Measurements from ENCODE around the gene PARK7. TPM values are rescaled to one million over a fixed set of nuclear protein-coding genes. Genes with fewer than 3 reads are reported as not detected.

Gene PARK7
- total RNA-seq, 3 donors from 2014 or later: 401 to 466 (median 411) TPM

- Mint-ChIP-seq H3K4me1 (ENCODE audit: low read depth) (no peaks in the 10 kb centered on the region), H3K9me3 (no peaks in the 10 kb centered on the region), H3K36me3 (ENCODE audit: insufficient read depth) (peaks cover 16% of the 10 kb centered on the region), H3K4me3 (no peak overlapping the region), H3K27me3 (ENCODE audit: low read depth) (no peaks in the 10 kb centered on the region)
- ATAC-seq (no peak), DNase-seq (no peak)
These were observed 42.7 kb downstream of the PARK7 start for GRCh38 chr1:8004113-8004802.

GRCh38 chr1:8004803-8005573, 43.5 kb downstream of the PARK7 start:
- Mint-ChIP-seq H3K4me1 (ENCODE audit: low read depth) (no peaks in the 10 kb centered on the region), H3K9me3 (no peaks in the 10 kb centered on the region), H3K4me3 (no peak overlapping the region), H3K36me3 (ENCODE audit: insufficient read depth) (peaks cover 17% of the 10 kb centered on the region), H3K27me3 (ENCODE audit: low read depth) (no peaks in the 10 kb centered on the region)
- ATAC-seq (no peak), DNase-seq (no peak)

GRCh38 chr1:8006037-8006963, 44.8 kb downstream of the PARK7 start:
- no peak overlapping the region for H3K4me3 Mint-ChIP-seq
- H3K4me1 Mint-ChIP-seq (ENCODE audit: low read depth): no peaks in the 10 kb centered on the region
- H3K9me3 Mint-ChIP-seq: no peaks in the 10 kb centered on the region
- no peak for DNase-seq
- no peak for ATAC-seq
- no peaks in the 10 kb centered on the region for H3K27me3 Mint-ChIP-seq (ENCODE audit: low read depth)
- H3K36me3 Mint-ChIP-seq (ENCODE audit: insufficient read depth): peaks cover 15% of the 10 kb centered on the region

GRCh38 chr1:8009043-8010002, 47.8 kb downstream of the PARK7 start:
- DNase-seq: no peak
- no peak for ATAC-seq
- Mint-ChIP-seq H3K4me1 (ENCODE audit: low read depth) (no peaks in the 10 kb centered on the region), H3K27me3 (ENCODE audit: low read depth) (no peaks in the 10 kb centered on the region), H3K9me3 (no peaks in the 10 kb centered on the region), H3K4me3 (no peak overlapping the region), H3K36me3 (ENCODE audit: insufficient read depth) (peaks cover 13% of the 10 kb centered on the region)

- ATAC-seq (no peak), DNase-seq (no peak)
- no peaks in the 10 kb centered on the region for H3K4me1 Mint-ChIP-seq (ENCODE audit: low read depth)
- H3K4me3 Mint-ChIP-seq: no peak overlapping the region
- H3K36me3 Mint-ChIP-seq (ENCODE audit: insufficient read depth): peaks cover 5% of the 10 kb centered on the region
- no peaks in the 10 kb centered on the region for H3K27me3 Mint-ChIP-seq (ENCODE audit: low read depth)
- no peaks in the 10 kb centered on the region for H3K9me3 Mint-ChIP-seq
These were observed 48.7 kb downstream of the PARK7 start for GRCh38 chr1:8010080-8010664.

- ATAC-seq (no peak), DNase-seq (no peak)
- Mint-ChIP-seq H3K27me3 (ENCODE audit: low read depth) (no peaks in the 10 kb centered on the region), H3K36me3 (ENCODE audit: insufficient read depth) (peaks cover 3% of the 10 kb centered on the region), H3K9me3 (no peaks in the 10 kb centered on the region), H3K4me1 (ENCODE audit: low read depth) (no peaks in the 10 kb centered on the region), H3K4me3 (no peak overlapping the region)
These were observed 49.5 kb downstream of the PARK7 start for GRCh38 chr1:8011016-8011415.

- peaks cover 10% of the 10 kb centered on the region for H3K27me3 Mint-ChIP-seq (ENCODE audit: low read depth)
- ATAC-seq (no peak), DNase-seq (no peak)
- no peaks in the 10 kb centered on the region for H3K9me3 Mint-ChIP-seq
- peaks cover 3% of the 10 kb centered on the region for H3K36me3 Mint-ChIP-seq (ENCODE audit: insufficient read depth)
- H3K4me3 Mint-ChIP-seq: no peak overlapping the region
- no peaks in the 10 kb centered on the region for H3K4me1 Mint-ChIP-seq (ENCODE audit: low read depth)
These were observed 50.7 kb downstream of the PARK7 start for GRCh38 chr1:8011923-8012858.

- Mint-ChIP-seq H3K4me3 (no peak overlapping the region), H3K4me1 (ENCODE audit: low read depth) (no peaks in the 10 kb centered on the region), H3K9me3 (no peaks in the 10 kb centered on the region), H3K27me3 (ENCODE audit: low read depth) (peaks cover 13% of the 10 kb centered on the region), H3K36me3 (ENCODE audit: insufficient read depth) (peaks cover 3% of the 10 kb centered on the region)
- DNase-seq: no peak
- no peak for ATAC-seq
These were observed 51.4 kb downstream of the PARK7 start for GRCh38 chr1:8012955-8013354.

- Mint-ChIP-seq H3K36me3 (ENCODE audit: insufficient read depth) (peaks cover 3% of the 10 kb centered on the region), H3K9me3 (no peaks in the 10 kb centered on the region), H3K4me1 (ENCODE audit: low read depth) (no peaks in the 10 kb centered on the region), H3K4me3 (no peak overlapping the region), H3K27me3 (ENCODE audit: low read depth) (peaks cover 14% of the 10 kb centered on the region)
- no peak for ATAC-seq
- DNase-seq: no peak
These were observed 51.9 kb downstream of the PARK7 start for GRCh38 chr1:8013399-8013798.

- Mint-ChIP-seq H3K36me3 (ENCODE audit: insufficient read depth) (peaks cover 3% of the 10 kb centered on the region), H3K9me3 (no peaks in the 10 kb centered on the region), H3K4me1 (ENCODE audit: low read depth) (no peaks in the 10 kb centered on the region), H3K4me3 (no peak overlapping the region), H3K27me3 (ENCODE audit: low read depth) (peaks cover 14% of the 10 kb centered on the region)
- DNase-seq: no peak
- no peak for ATAC-seq
These were observed 52.3 kb downstream of the PARK7 start for GRCh38 chr1:8013800-8014199.

GRCh38 chr1:8014381-8014988, 53.0 kb downstream of the PARK7 start:
- H3K27me3 Mint-ChIP-seq (ENCODE audit: low read depth): peaks cover 19% of the 10 kb centered on the region
- ATAC-seq: no peak
- H3K36me3 Mint-ChIP-seq (ENCODE audit: insufficient read depth): peaks cover 3% of the 10 kb centered on the region
- no peak for DNase-seq
- no peak overlapping the region for H3K4me3 Mint-ChIP-seq
- H3K9me3 Mint-ChIP-seq: no peaks in the 10 kb centered on the region
- H3K4me1 Mint-ChIP-seq (ENCODE audit: low read depth): no peaks in the 10 kb centered on the region
